GM23338 (cell line): Measurements from ENCODE around the gene PRAMEF6. TPM values are rescaled to one million over a fixed set of nuclear protein-coding genes. Genes with fewer than 3 reads are reported as not detected.
"Not testable (repeated sequence)": the region's sequence is repeated elsewhere in the genome, so short reads cannot be mapped to it uniquely, and the experiment has no call there.

Experiments
- ATAC-seq: fragments of 200-7000 bp; cut with Tn5 transposase; 3 replicates; pipeline ENCODE4 v1.9.1; 2020
- DNase-seq: peaks from one replicate; pipeline ENCODE4 v3.0.0-alpha.2; 2015; ENCODE audit warnings: low spot score
- H2AFZ ChIP-seq: fragments of 200-600 bp; sonication (generic); 2 replicates; pipeline ENCODE4 v1.8.0; 2016; ENCODE audit warnings: antibody characterized with exemption, mild to moderate bottlenecking, moderate library complexity
- H3F3A ChIP-seq: fragments of 200-600 bp; sonication (generic); replicated peaks from 2 replicates; pipeline ENCODE4 v1.8.0; 2017; ENCODE audit warnings: antibody characterized with exemption, mixed run types, low read depth
- H3K27ac ChIP-seq: fragments of 200-600 bp; sonication (generic); 2 replicates; pipeline ENCODE4 v1.6.1; 2016; ENCODE audit warnings: low read depth
- H3K27me3 ChIP-seq: fragments of 200-600 bp; sonication (generic); 2 replicates; pipeline ENCODE4 v1.8.0; 2016; ENCODE audit warnings: mild to moderate bottlenecking, mixed run types, moderate library complexity; ENCODE audit not compliant: insufficient read depth
- H3K36me3 ChIP-seq: fragments of 200-600 bp; sonication (generic); 2 replicates; pipeline ENCODE4 v1.8.0; 2016; ENCODE audit warnings: mild to moderate bottlenecking; ENCODE audit not compliant: insufficient read depth
- H3K4me1 ChIP-seq: fragments of 200-600 bp; sonication (generic); 2 replicates; pipeline ENCODE4 v1.8.0; 2016; ENCODE audit warnings: mild to moderate bottlenecking, moderate library complexity; ENCODE audit not compliant: insufficient read depth
- H3K4me2 ChIP-seq: fragments of 200-600 bp; sonication (generic); 2 replicates; pipeline ENCODE4 v1.7.1; 2017; ENCODE audit warnings: mixed run types
- H3K4me3 ChIP-seq: fragments of 200-600 bp; sonication (generic); 2 replicates; pipeline ENCODE4 v1.6.1; 2016; ENCODE audit warnings: mixed run types
- H3K79me2 ChIP-seq: fragments of 200-600 bp; sonication (generic); replicated peaks from 2 replicates; pipeline ENCODE4 v1.8.0; 2017; ENCODE audit warnings: mild to moderate bottlenecking; ENCODE audit not compliant: insufficient read depth
- H3K9me2 ChIP-seq: fragments of 200-600 bp; sonication (generic); 2 replicates; pipeline ENCODE4 v1.8.0; 2017; ENCODE audit not compliant: insufficient read depth
- H4K20me1 ChIP-seq: fragments of 200-600 bp; sonication (generic); replicated peaks from 2 replicates; pipeline ENCODE4 v1.8.0; 2017; ENCODE audit warnings: mild to moderate bottlenecking; ENCODE audit not compliant: insufficient read depth
- H3K27ac Mint-ChIP-seq: 2 replicates; pipeline ENCODE4 v1.8.0; 2020; ENCODE audit warnings: inconsistent platforms, mild to moderate bottlenecking, moderate library complexity, mixed read lengths
- H3K27me3 Mint-ChIP-seq: 3 replicates; pipeline ENCODE4 v1.8.0; 2022; ENCODE audit warnings: low read depth, mild to moderate bottlenecking, moderate library complexity, mixed read lengths, inconsistent platforms; ENCODE audit not compliant: insufficient read depth, poor library complexity
- H3K36me3 Mint-ChIP-seq: 3 replicates; pipeline ENCODE4 v1.8.0; 2021; ENCODE audit warnings: low read depth, mild to moderate bottlenecking, inconsistent platforms, moderate library complexity, mixed read lengths
- H3K4me1 Mint-ChIP-seq: 3 replicates; pipeline ENCODE4 v1.8.0; 2020; ENCODE audit warnings: mild to moderate bottlenecking, inconsistent platforms, mixed read lengths
- H3K4me3 Mint-ChIP-seq: 3 replicates; pipeline ENCODE4 v1.8.0; 2021; ENCODE audit warnings: moderate library complexity, mild to moderate bottlenecking, inconsistent platforms, mixed read lengths
- H3K9me3 Mint-ChIP-seq: 3 replicates; pipeline ENCODE4 v1.8.0; 2020; ENCODE audit warnings: moderate library complexity, mild to moderate bottlenecking, inconsistent platforms, mixed read lengths
- polyA plus RNA-seq: library from polyadenylated mRNA; unstranded; fragments of >200 nt; fragmentation: Nextera tagmentation; extraction: Ambion mirVana; gene quantifications from 2 replicates; pipeline ENCODE4 v1.2.1, GENCODE V29; 2016
- small RNA-seq: library from RNA; depleted of rRNA; stranded (forward); fragments of <200 nt; gene quantifications from one replicate; pipeline ENCODE3, GENCODE V24; 2014; ENCODE audit warnings: low replicate concordance
- total RNA-seq: library from RNA; depleted of rRNA; stranded (reverse); fragments of >200 nt; shearing (Covaris generic); gene quantifications from 2 replicates; pipeline ENCODE4 v1.2.3, GENCODE V29; 2014; rRNA removed

PRAMEF6 gene
- total and polyA plus RNA-seq, 2 experiments from 2014 or later = not detected

- H3K4me1 ChIP-seq, H2AFZ ChIP-seq, H3K27me3 ChIP-seq, ATAC-seq, H3K4me2 ChIP-seq, H3K27ac Mint-ChIP-seq, H3K36me3 ChIP-seq, H3K79me2 ChIP-seq, H3K4me1 Mint-ChIP-seq, H3K27ac ChIP-seq, DNase-seq, H3K36me3 Mint-ChIP-seq, H3K4me3 Mint-ChIP-seq, H3K9me3 Mint-ChIP-seq, H3K27me3 Mint-ChIP-seq, H3F3A ChIP-seq, H4K20me1 ChIP-seq, H3K9me2 ChIP-seq, H3K4me3 ChIP-seq: not testable (repeated sequence)
Observed at GRCh38 chr1:12898170-12898569, 49.2 kb downstream of the PRAMEF6 start, which contains the start of gene PRAMEF10. Gene PRAMEF10 (minus strand): TSS chr1:12898270. CDS start chr1:12895847, 2,423 bp downstream.

Small RNA genes lying within 50 kb of the gene (small RNA-seq; reads per million reads assigned to genes)
- gene RNU6-1072P = not detected

Other genes with a start within 250 kb of the PRAMEF6 start
- 1.5 and 2.1 TPM in 2 replicates for gene AADACL3, start 231.5 kb downstream of the PRAMEF6 start, total RNA-seq
- gene AADACL3, start 231.5 kb downstream of the PRAMEF6 start, polyA plus RNA-seq = 0.30 and 0.47 TPM in 2 replicates
- gene CFAP107, start 201.4 kb downstream of the PRAMEF6 start, total RNA-seq = 0.07 TPM in 1 of 2 replicates, not detected in the other
- not detected in 2 replicates for gene CFAP107, start 201.4 kb downstream of the PRAMEF6 start, polyA plus RNA-seq
- gene PRAMEF12, start 173.8 kb downstream of the PRAMEF6 start, total RNA-seq = not detected in 2 replicates
- gene PRAMEF12, start 173.8 kb downstream of the PRAMEF6 start, polyA plus RNA-seq = not detected in 2 replicates
- gene PRAMEF1, start 156.2 kb downstream of the PRAMEF6 start, total RNA-seq = 0.23 TPM in 1 of 2 replicates, not detected in the other
- not detected in 2 replicates for gene PRAMEF1, start 156.2 kb downstream of the PRAMEF6 start, polyA plus RNA-seq
- not detected in 2 replicates for gene PRAMEF11, start 116.2 kb downstream of the PRAMEF6 start, total RNA-seq
- gene PRAMEF11, start 116.2 kb downstream of the PRAMEF6 start, polyA plus RNA-seq = not detected in 2 replicates
- not detected in 2 replicates for gene HNRNPCL1, start 98.9 kb downstream of the PRAMEF6 start, total RNA-seq
- gene HNRNPCL1, start 98.9 kb downstream of the PRAMEF6 start, polyA plus RNA-seq = not detected in 2 replicates
- not detected in 2 replicates for gene PRAMEF2, start 90.5 kb downstream of the PRAMEF6 start, total RNA-seq
- not detected in 2 replicates for gene PRAMEF2, start 90.5 kb downstream of the PRAMEF6 start, polyA plus RNA-seq
- gene PRAMEF4, start 61.4 kb downstream of the PRAMEF6 start, total RNA-seq = not detected in 2 replicates
- not detected in 2 replicates for gene PRAMEF4, start 61.4 kb downstream of the PRAMEF6 start, polyA plus RNA-seq
- gene PRAMEF10, start 49.3 kb downstream of the PRAMEF6 start, total RNA-seq = not detected in 2 replicates
- not detected in 2 replicates for gene PRAMEF10, start 49.3 kb downstream of the PRAMEF6 start, polyA plus RNA-seq
- gene PRAMEF7, start 31.0 kb downstream of the PRAMEF6 start, total RNA-seq = not detected in 2 replicates
- not detected in 2 replicates for gene PRAMEF7, start 31.0 kb downstream of the PRAMEF6 start, polyA plus RNA-seq
- not detected in 2 replicates for gene PRAMEF27, start 109.0 kb upstream of the PRAMEF6 start, total RNA-seq
- gene PRAMEF27, start 109.0 kb upstream of the PRAMEF6 start, polyA plus RNA-seq = not detected in 2 replicates
- gene HNRNPCL3, start 113.2 kb upstream of the PRAMEF6 start, total RNA-seq = not detected in 2 replicates
- not detected in 2 replicates for gene HNRNPCL3, start 113.2 kb upstream of the PRAMEF6 start, polyA plus RNA-seq
- not detected in 2 replicates for gene PRAMEF25, start 123.2 kb upstream of the PRAMEF6 start, total RNA-seq
- gene PRAMEF25, start 123.2 kb upstream of the PRAMEF6 start, polyA plus RNA-seq = not detected in 2 replicates
- gene HNRNPCL2, start 169.3 kb upstream of the PRAMEF6 start, total RNA-seq = not detected in 2 replicates
- gene HNRNPCL2, start 169.3 kb upstream of the PRAMEF6 start, polyA plus RNA-seq = not detected in 2 replicates
- not detected in 2 replicates for gene PRAMEF26, start 208.4 kb upstream of the PRAMEF6 start, total RNA-seq
- gene PRAMEF26, start 208.4 kb upstream of the PRAMEF6 start, polyA plus RNA-seq = not detected in 2 replicates
- not detected in 2 replicates for gene HNRNPCL4, start 218.1 kb upstream of the PRAMEF6 start, total RNA-seq
- gene HNRNPCL4, start 218.1 kb upstream of the PRAMEF6 start, polyA plus RNA-seq = not detected in 2 replicates
- gene PRAMEF9, start 224.3 kb upstream of the PRAMEF6 start, total RNA-seq = not detected in 2 replicates
- gene PRAMEF9, start 224.3 kb upstream of the PRAMEF6 start, polyA plus RNA-seq = not detected in 2 replicates